Pancreas (tissue), 10 donors: Measurements from ENCODE around the gene SEC14L1. TPM values are rescaled to one million over a fixed set of nuclear protein-coding genes. Genes with fewer than 3 reads are reported as not detected.

Experiments
- ATAC-seq, 4 donors: fragments of 200-7000 bp; cut with Tn5 transposase; one replicate each; pipeline versions ENCODE4 v1.8.0 to v1.9.1; 2020; ENCODE audit warnings: mild to moderate bottlenecking in 4 of 4, moderate library complexity in 4 of 4
- DNase-seq, 6 donors: peaks; one replicate each; pipeline ENCODE4 v3.0.0-alpha.2; 2020
- FAIRE-seq: peaks from 2 replicates; lab custom pipeline; 2012; peaks lifted over from hg19 to GRCh38; lab: Jason Lieb, UNC
- H3K27ac ChIP-seq, 4 donors: fragments of 200-600 bp; sonication (generic); 1 replicate in 3 of 4; 2 replicates in 1 of 4; pipeline versions ENCODE4 v1.5.0 to v1.8.0; 2020
- H3K27me3 ChIP-seq, 4 donors: fragments of 200-600 bp; one replicate each; pipeline ENCODE4 v1.8.0; 2021
- H3K36me3 ChIP-seq, 3 donors: fragments of 200-600 bp; sonication (generic) in 1 of 3; one replicate each; pipeline versions ENCODE4 v1.5.0 to v1.8.0; 2020 to 2021
- H3K4me1 ChIP-seq, 3 donors: fragments of 200-600 bp; one replicate each; pipeline ENCODE4 v1.8.0; 2021
- H3K4me3 ChIP-seq, 4 donors: fragments of 200-600 bp; sonication (generic) in 2 of 4; one replicate each; pipeline versions ENCODE4 v1.5.0 to v1.8.0; 2020 to 2021
- H3K9me3 ChIP-seq, 4 donors: fragments of 200-600 bp; one replicate each; pipeline ENCODE4 v1.8.0; 2021
- WGBS, 2 donors: extraction: QIAGEN DNeasy Blood & Tissue Kit; methylation state at CpG; one replicate each; pipeline ENCODE4 v1.1.7; 2013; 5-methylcytosine and 5-hydroxymethylcytosine counted together
- intact Hi-C, 3 donors: fragments of 100-400 bp; cut with DNase I; formaldehyde crosslinking; loops; one replicate each; pipeline versions ENCODE4 v1.11.1 to v1.14.2; 2022
- polyA plus RNA-seq, 2 donors: library from polyadenylated mRNA; stranded (reverse); fragments of 200-250 nt; gene quantifications; one replicate each; pipeline ENCODE4 v1.2.3, GENCODE V29; 2013
- total RNA-seq, 6 donors: library from RNA; stranded (reverse); fragmentation: NEBNext Ultra II Directional in 4 of 6; extraction: Animal tissue kit (Norgen Biotek cat#: 25700) in 4 of 6; gene quantifications; one replicate each; pipeline versions ENCODE4 v1.2.1 to v1.2.4, GENCODE V29; 2021 to 2023
- TF ChIP-seq, protein P1 (sequence below), 4 donors: fragments of 200-600 bp; sonication (generic) in 3 of 4; IDR thresholded peaks; one replicate each; pipeline versions ENCODE4 v1.5.0 to v1.8.0; 2021; ENCODE audit warnings: antibody characterized with exemption in 4 of 4
- donor health status: healthy with polysubstance abuse.
- donor health status: DM: no; HTN: no; CAD: no; lungs with moderate emphysema.
- donor health status: DM: no; HTN: no; CAD: no.
- donor health status: control.
- donor health status: control.
- donor health status: Bipolar disorder and iron deficiency.
- donor health status: DM: yes; HTN: yes; CAD: no.
- donor health status: DM: no; HTN: no; CAD: no.
- donor health status: DM: no; HTN: no; CAD: no.
- donor health status: DM: yes; HTN: yes; CAD: no.

SEC14L1 gene
- total and polyA plus RNA-seq, 8 donors: 17.8 to 45.5 (median 31.8) TPM

DNA sequence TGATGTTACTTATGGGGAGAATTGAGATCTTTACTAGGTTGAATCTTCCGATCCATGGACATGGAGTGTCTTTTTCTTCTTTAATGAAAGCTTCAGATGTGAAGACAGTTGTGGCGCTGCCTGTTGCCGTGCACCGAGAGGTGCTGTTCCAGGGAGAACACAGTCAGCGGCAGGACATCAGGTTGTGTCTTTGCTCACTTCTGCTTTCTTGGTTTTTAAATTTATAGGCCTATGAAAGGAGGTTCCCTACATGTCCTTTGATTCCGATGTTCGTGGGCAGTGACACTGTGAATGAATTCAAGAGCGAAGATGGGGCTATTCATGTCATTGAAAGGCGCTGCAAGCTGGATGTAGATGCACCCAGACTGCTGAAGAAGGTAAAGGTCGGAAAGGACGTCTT lies 49.8 kb downstream of the SEC14L1 start:
- peaks cover 0 to 10% (median 6%) of the 10 kb centered on the region in 3 donors for H3K4me1 ChIP-seq
- peaks cover 0 to 36% (median 17%) of the 10 kb centered on the region in 3 donors for H3K36me3 ChIP-seq
- H3K27me3 ChIP-seq: no peaks in the 10 kb centered on the region
- 93% methylated on average over 11 of the region's 11 CpGs for WGBS, 2 donors
- no peak for DNase-seq
- no peak overlapping the region for H3K27ac ChIP-seq
- H3K4me3 ChIP-seq: no peak overlapping the region
- no peaks in the 10 kb centered on the region for H3K9me3 ChIP-seq
- intact Hi-C loops: no loop called here
- ATAC-seq: no peak
- no peak for FAIRE-seq
- TF ChIP-seq, protein P1, sequence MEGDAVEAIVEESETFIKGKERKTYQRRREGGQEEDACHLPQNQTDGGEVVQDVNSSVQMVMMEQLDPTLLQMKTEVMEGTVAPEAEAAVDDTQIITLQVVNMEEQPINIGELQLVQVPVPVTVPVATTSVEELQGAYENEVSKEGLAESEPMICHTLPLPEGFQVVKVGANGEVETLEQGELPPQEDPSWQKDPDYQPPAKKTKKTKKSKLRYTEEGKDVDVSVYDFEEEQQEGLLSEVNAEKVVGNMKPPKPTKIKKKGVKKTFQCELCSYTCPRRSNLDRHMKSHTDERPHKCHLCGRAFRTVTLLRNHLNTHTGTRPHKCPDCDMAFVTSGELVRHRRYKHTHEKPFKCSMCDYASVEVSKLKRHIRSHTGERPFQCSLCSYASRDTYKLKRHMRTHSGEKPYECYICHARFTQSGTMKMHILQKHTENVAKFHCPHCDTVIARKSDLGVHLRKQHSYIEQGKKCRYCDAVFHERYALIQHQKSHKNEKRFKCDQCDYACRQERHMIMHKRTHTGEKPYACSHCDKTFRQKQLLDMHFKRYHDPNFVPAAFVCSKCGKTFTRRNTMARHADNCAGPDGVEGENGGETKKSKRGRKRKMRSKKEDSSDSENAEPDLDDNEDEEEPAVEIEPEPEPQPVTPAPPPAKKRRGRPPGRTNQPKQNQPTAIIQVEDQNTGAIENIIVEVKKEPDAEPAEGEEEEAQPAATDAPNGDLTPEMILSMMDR (IDR thresholded peaks at IDR 0.05): no peak

DNA sequence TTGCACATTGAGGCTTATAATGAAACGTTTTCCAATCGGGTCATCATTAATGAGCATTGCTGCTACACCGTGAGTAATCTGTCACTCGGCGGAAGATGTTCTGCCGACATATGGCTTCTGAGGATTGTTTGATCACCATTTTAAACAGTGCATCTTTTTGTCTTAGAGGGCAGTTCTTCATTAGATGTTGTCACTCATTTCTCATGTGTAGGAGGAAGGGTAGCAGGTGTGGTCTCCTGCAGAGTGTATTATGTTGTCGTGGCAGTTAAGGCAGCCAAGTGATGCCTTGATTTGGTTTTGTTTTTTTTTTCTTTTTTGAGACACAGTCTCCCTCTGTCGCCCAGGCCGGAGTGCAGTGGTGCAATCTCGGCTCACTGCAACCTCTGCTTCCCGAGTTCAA lies 50.5 kb downstream of the SEC14L1 start:
- no peak for ATAC-seq

DNA sequence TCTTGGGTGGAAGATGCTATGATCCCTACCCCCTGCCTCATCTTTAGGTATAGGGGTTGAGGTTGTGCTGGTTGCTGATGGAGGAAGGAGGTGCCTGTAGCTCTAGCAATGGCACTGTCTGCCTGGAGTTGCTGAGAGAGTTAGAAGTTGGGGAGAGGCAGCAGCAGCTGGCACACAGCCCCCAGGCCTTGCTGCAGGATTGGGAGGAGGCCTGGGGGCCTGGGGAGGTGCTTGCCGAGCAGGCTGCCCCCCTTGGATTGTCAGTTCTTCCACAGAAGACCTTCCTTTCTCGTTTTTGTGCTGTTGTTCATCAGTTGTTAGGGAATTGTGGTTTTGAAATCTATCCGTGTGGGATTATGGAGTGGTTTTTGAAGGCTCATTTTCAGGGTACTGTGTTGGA lies 52.9 kb downstream of the SEC14L1 start:
- ATAC-seq: no peak
- intact Hi-C loops: no loop called here

More for the DNA sequence above, 50.5 kb downstream of the SEC14L1 start:
- 86 to 87% methylated on average over 11 of the region's 11 CpGs for WGBS, 2 donors
- no peak for FAIRE-seq
- H3K27ac ChIP-seq: no peak overlapping the region
- no peaks in the 10 kb centered on the region for H3K27me3 ChIP-seq
- DNase-seq: no peak
- TF ChIP-seq, protein P1 (IDR thresholded peaks at IDR 0.05): no peak
- peaks cover 0 to 6% (median 4%) of the 10 kb centered on the region in 3 donors for H3K4me1 ChIP-seq
- H3K9me3 ChIP-seq: no peaks in the 10 kb centered on the region
- H3K4me3 ChIP-seq: no peak overlapping the region
- intact Hi-C loops: no loop called here
- peaks cover 0 to 43% (median 19%) of the 10 kb centered on the region in 3 donors for H3K36me3 ChIP-seq

DNA sequence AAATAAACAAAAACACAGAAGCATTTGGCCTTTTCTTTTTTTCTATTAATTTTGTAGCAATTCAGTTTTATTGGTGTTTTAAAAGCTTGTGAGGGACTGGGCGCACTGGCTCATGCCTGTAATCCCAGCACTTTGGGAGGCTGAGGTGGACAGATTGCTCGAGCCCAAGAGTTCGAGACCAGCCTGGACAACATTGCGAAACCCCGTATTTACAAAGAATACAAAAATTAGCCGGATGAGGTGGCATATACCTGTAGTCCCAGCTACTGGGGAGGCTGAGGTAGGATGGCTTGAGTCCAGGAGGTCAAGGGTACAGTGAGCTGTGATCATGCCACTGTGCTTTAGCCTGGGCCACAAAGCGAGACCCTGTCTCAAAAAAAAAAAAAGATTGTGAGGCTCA lies 53.4 kb downstream of the SEC14L1 start:
- intact Hi-C loops: no loop called here

More for the DNA sequence above, 52.9 kb downstream of the SEC14L1 start:
- Histone ChIP-seq H3K27ac (no peak overlapping the region), H3K9me3 (no peaks in the 10 kb centered on the region), H3K4me3 (no peak overlapping the region), H3K36me3 (peaks cover 0 to 60% (median 19%) of the 10 kb centered on the region in 3 donors), H3K27me3 (no peaks in the 10 kb centered on the region), H3K4me1 (peaks cover 0 to 4% (median 0%) of the 10 kb centered on the region in 3 donors)
- no peak for DNase-seq
- TF ChIP-seq, protein P1 (IDR thresholded peaks at IDR 0.05): no peak
- no peak for FAIRE-seq
- WGBS, 2 donors: 70 to 79% methylated on average over 3 of the region's 3 CpGs

DNA sequence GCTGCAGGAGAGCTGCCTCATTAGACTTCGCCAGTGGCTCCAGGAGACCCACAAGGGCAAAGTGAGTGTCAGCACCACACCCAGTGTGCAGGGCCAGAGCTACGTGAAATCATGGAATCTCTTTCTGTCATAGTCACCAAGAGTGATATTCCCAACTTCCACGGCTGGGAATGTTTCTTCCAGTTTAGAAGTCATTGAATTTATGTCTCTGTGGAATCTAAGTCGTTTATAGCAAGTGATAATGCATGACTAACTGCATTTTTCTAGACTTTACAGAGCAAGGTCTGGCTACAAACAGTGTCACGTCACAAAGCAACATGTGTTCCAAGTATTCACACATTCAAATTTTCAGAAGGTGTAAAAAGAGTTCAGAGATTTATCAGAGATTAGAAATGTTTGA lies 55.5 kb downstream of the SEC14L1 start:
- no peak for DNase-seq

More for the DNA sequence above, 53.4 kb downstream of the SEC14L1 start:
- Histone ChIP-seq H3K9me3 (no peaks in the 10 kb centered on the region), H3K27ac (no peak overlapping the region), H3K36me3 (peaks cover 0 to 66% (median 19%) of the 10 kb centered on the region in 3 donors), H3K4me3 (no peak overlapping the region), H3K27me3 (no peaks in the 10 kb centered on the region), H3K4me1 (no peaks in the 10 kb centered on the region)
- 88 to 91% methylated on average over 7 of the region's 7 CpGs for WGBS, 2 donors
- TF ChIP-seq, protein P1 (IDR thresholded peaks at IDR 0.05): no peak
- FAIRE-seq: no peak
- no peak for ATAC-seq
- no peak for DNase-seq

More for the DNA sequence above, 55.5 kb downstream of the SEC14L1 start:
- TF ChIP-seq, protein P1 (IDR thresholded peaks at IDR 0.05): no peak
- Histone ChIP-seq H3K27me3 (no peaks in the 10 kb centered on the region), H3K36me3 (peaks cover 0 to 83% (median 19%) of the 10 kb centered on the region in 3 donors), H3K4me1 (no peaks in the 10 kb centered on the region), H3K27ac (no peak overlapping the region), H3K4me3 (no peak overlapping the region), H3K9me3 (no peaks in the 10 kb centered on the region)
- 76 to 81% methylated on average over 5 of the region's 5 CpGs for WGBS, 2 donors
- ATAC-seq: no peak
- intact Hi-C loops: no loop called here
- FAIRE-seq: no peak
